GM23248 (cell line): Measurements from ENCODE around the gene AHSA1.

Experiments used
- EZH2 ChIP-seq: fragments of 200-600 bp; sonication (generic); IDR thresholded peaks from 2 replicates; pipeline ENCODE4 v1.6.1; 2018; ENCODE audit warnings: antibody characterized with exemption, mild to moderate bottlenecking; ENCODE audit not compliant: insufficient read depth, poor library complexity, severe bottlenecking
- EZH2phosphoT487 ChIP-seq: fragments of 200-600 bp; sonication (generic); IDR thresholded peaks from 2 replicates; pipeline ENCODE4 v1.6.1; 2018; ENCODE audit warnings: antibody characterized with exemption, moderate library complexity, mild to moderate bottlenecking, low read depth; ENCODE audit not compliant: insufficient read depth

- no peak for TF ChIP-seq EZH2phosphoT487
- no peak for TF ChIP-seq EZH2
Observed at GRCh38 chr14:77467801-77468200, 9.9 kb downstream of the AHSA1 start.
